Keratinocyte (primary cell): ENCODE results near the gene TOMM6. TPM values are rescaled to one million over a fixed set of nuclear protein-coding genes. Genes with fewer than 3 reads are reported as not detected.

Source experiments
- DNase-seq: peaks from one replicate; pipeline ENCODE4 v3.0.0-alpha.2; 2011; ENCODE audit warnings: low read depth, missing footprints, low spot score
- FAIRE-seq: peaks from 2 replicates; lab custom pipeline; 2011; peaks lifted over from hg19 to GRCh38; lab: Jason Lieb, UNC
- H2AFZ ChIP-seq: 2 replicates; pipeline ENCODE4 v1.6.0; 2012; ENCODE audit warnings: low read length, control low read depth, inconsistent platforms; ENCODE audit not compliant: control insufficient read depth
- H3K27ac ChIP-seq: 2 replicates; pipeline ENCODE4 v1.5.1; 2011; ENCODE audit warnings: low read length; ENCODE audit not compliant: control insufficient read depth, insufficient read depth
- H3K27me3 ChIP-seq: 3 replicates; pipeline ENCODE4 v1.6.0; 2011; ENCODE audit warnings: low read length; ENCODE audit not compliant: control insufficient read depth, insufficient read depth; ENCODE audit errors: extremely low read depth
- H3K36me3 ChIP-seq, 2 experiments: 2 replicates in 1 of 2; 3 replicates in 1 of 2; pipeline ENCODE4 v1.5.1; 2011; ENCODE audit warnings: low read length in 2 of 2, mild to moderate bottlenecking in 1 of 2; ENCODE audit not compliant: control insufficient read depth in 2 of 2, insufficient read depth in 2 of 2; ENCODE audit errors: extremely low read depth in 1 of 2
- H3K4me1 ChIP-seq: 3 replicates; pipeline ENCODE4 v1.5.1; 2011; ENCODE audit warnings: low read length; ENCODE audit not compliant: control insufficient read depth, insufficient read depth; ENCODE audit errors: extremely low read depth
- H3K4me2 ChIP-seq: 3 replicates; pipeline ENCODE4 v1.6.0; 2011; ENCODE audit warnings: low read depth, low read length; ENCODE audit not compliant: control insufficient read depth, insufficient read depth; ENCODE audit errors: extremely low read depth
- H3K4me3 ChIP-seq, 3 experiments: fragments of 200-600 bp in 1 of 3; sonication (generic) in 1 of 3; 2 replicates in 2 of 3; 3 replicates in 1 of 3; pipeline ENCODE4 v1.5.1; 2011 to 2016; ENCODE audit warnings: low read length in 3 of 3, mild to moderate bottlenecking in 3 of 3, control low read depth in 2 of 3, inconsistent platforms in 1 of 3, low read depth in 1 of 3, mixed read lengths in 1 of 3, mixed run types in 1 of 3, moderate library complexity in 1 of 3; ENCODE audit not compliant: control insufficient read depth in 2 of 3, insufficient read depth in 2 of 3; ENCODE audit errors: extremely low read depth in 1 of 3
- H3K79me2 ChIP-seq: 2 replicates; pipeline ENCODE4 v1.6.0; 2012; ENCODE audit warnings: low read length; ENCODE audit not compliant: control insufficient read depth, insufficient read depth
- H3K9ac ChIP-seq: 3 replicates; pipeline ENCODE4 v1.6.0; 2011; ENCODE audit warnings: low read length; ENCODE audit not compliant: control insufficient read depth, insufficient read depth; ENCODE audit errors: extremely low read depth
- H3K9me1 ChIP-seq: 3 replicates; pipeline ENCODE4 v1.6.0; 2011; ENCODE audit warnings: low read length; ENCODE audit not compliant: control insufficient read depth, insufficient read depth; ENCODE audit errors: extremely low read depth
- H3K9me3 ChIP-seq: 2 replicates; pipeline ENCODE4 v1.5.1; 2012; ENCODE audit warnings: low read depth, low read length; ENCODE audit not compliant: control insufficient read depth
- H4K20me1 ChIP-seq: 3 replicates; pipeline ENCODE4 v1.6.0; 2011; ENCODE audit warnings: low read length; ENCODE audit not compliant: control insufficient read depth, insufficient read depth; ENCODE audit errors: extremely low read depth
- CTCF ChIP-seq, 3 experiments: IDR thresholded peaks in 1 of 3; conservative IDR thresholded peaks in 1 of 3; optimal IDR thresholded peaks in 1 of 3; 2 replicates in 2 of 3; 3 replicates in 1 of 3; pipeline versions ENCODE3 to v1.5.1; 2011; ENCODE audit warnings: low read length in 3 of 3, mild to moderate bottlenecking in 3 of 3, moderate library complexity in 2 of 3, control low read depth in 1 of 3, inconsistent platforms in 1 of 3; ENCODE audit not compliant: insufficient read depth in 2 of 3; ENCODE audit errors: extremely low read depth in 1 of 3
- EZH2 ChIP-seq: IDR thresholded peaks from one replicate; pipeline ENCODE4 v1.6.1; 2012; ENCODE audit warnings: inconsistent platforms, mild to moderate bottlenecking, low read length, moderate library complexity
- dilution Hi-C: fragments of 300-500 bp; cut with MboI; formaldehyde crosslinking; loops from one replicate; pipeline ENCODE4 v1.7.0; 2020; ENCODE audit warnings: low sequenced_read_pairs; ENCODE audit not compliant: extremely low pct_ligation_motif_present
- polyA plus RNA-seq, 5 experiments: library from polyadenylated mRNA; depleted of rRNA in 3 of 5; stranded (reverse) in 3 of 5; stranded (forward) in 1 of 5; unstranded in 1 of 5; fragments of >200 nt; gene quantifications; 1 replicate in 1 of 5; 2 replicates in 3 of 5; 3 replicates in 1 of 5; pipeline versions ENCODE4 v1.2.1 to v1.2.3, GENCODE V29; 2011 to 2012; ENCODE audit warnings: missing spikeins in 2 of 5, low read depth in 1 of 5, low replicate concordance in 1 of 5

TOMM6 gene
- polyA plus RNA-seq, 1 donor (not counting 4 experiments of a cell fraction or from before 2014, with no cell fraction given) = 374 TPM

- FAIRE-seq (no peak), DNase-seq (no peak)
- TF ChIP-seq EZH2 (no peak), CTCF (optimal IDR thresholded peaks at IDR 0.05 in 1 of 3, IDR thresholded peaks at IDR 0.05 in 1 of 3, conservative IDR thresholded peaks at IDR 0.05 in 1 of 3; ENCODE audit: extremely low read depth in 1 of 3, insufficient read depth in 2 of 3, low read length in 3 of 3) (no peak)
- no peaks in the 10 kb centered on the region for H4K20me1 ChIP-seq
- H3K79me2 ChIP-seq = no peaks in the 10 kb centered on the region
- no peak overlapping the region for H3K4me3 ChIP-seq
- H2AFZ ChIP-seq = no peak overlapping the region
- no peaks in the 10 kb centered on the region for H3K4me1 ChIP-seq
- no peak overlapping the region for H3K27ac ChIP-seq
- no peaks in the 10 kb centered on the region for H3K9me3 ChIP-seq
- no peaks in the 10 kb centered on the region for H3K36me3 ChIP-seq
- dilution Hi-C loops = no loop called here
- no peaks in the 10 kb centered on the region for H3K9me1 ChIP-seq
- H3K27me3 ChIP-seq = no peaks in the 10 kb centered on the region
- H3K9ac ChIP-seq = no peak overlapping the region
- no peak overlapping the region for H3K4me2 ChIP-seq
Measured at GRCh38 chr6:41759106-41759904, 28.2 kb upstream of the TOMM6 start.

DNA sequence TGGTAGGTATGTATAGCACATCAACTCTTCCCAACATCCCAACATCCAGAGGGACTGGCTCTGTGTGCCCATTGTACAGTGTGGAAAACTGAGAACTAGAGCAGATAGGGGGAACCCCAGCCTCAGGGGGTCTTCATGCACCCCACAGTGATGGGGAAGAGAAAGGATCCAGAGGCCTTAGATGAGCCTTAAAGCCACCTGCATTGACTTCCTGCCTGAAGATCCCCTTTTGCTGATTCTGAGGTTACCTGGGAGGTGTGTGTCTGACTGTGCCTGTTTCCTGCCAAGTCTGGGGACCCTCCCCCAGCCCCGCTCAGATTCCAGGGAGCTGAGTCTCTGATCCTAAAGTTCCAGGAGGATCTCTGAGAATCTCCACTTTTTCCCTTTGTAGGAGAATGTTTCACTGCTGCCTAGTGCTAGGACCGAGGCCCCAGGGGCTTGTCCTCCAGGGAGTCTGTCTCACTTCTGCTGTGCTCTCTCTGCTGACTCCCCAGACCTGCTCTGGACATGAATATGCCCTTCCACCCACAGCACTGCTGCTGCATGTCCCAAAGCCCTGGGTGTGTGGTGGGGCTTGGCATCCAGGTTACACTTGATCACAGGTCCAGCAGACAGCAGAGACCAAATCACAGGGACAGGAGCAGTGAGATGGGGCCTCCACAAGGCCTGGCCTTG lies 27.5 kb upstream of the TOMM6 start:
- no peak for FAIRE-seq
- dilution Hi-C loops = no loop called here

More for the DNA sequence above, 27.5 kb upstream of the TOMM6 start:
- no peak for TF ChIP-seq CTCF (optimal IDR thresholded peaks at IDR 0.05 in 1 of 3, IDR thresholded peaks at IDR 0.05 in 1 of 3, conservative IDR thresholded peaks at IDR 0.05 in 1 of 3; ENCODE audit: extremely low read depth in 1 of 3, insufficient read depth in 2 of 3, low read length in 3 of 3)
- TF ChIP-seq EZH2 = no peak
- no peaks in the 10 kb centered on the region for H3K9me1 ChIP-seq
- no peak overlapping the region for H3K4me2 ChIP-seq
- no peak for DNase-seq
- no peaks in the 10 kb centered on the region for H3K79me2 ChIP-seq
- H3K27me3 ChIP-seq = no peaks in the 10 kb centered on the region
- H3K36me3 ChIP-seq = no peaks in the 10 kb centered on the region
- H3K4me1 ChIP-seq = no peaks in the 10 kb centered on the region
- no peak overlapping the region for H2AFZ ChIP-seq
- no peaks in the 10 kb centered on the region for H4K20me1 ChIP-seq
- no peak overlapping the region for H3K27ac ChIP-seq
- H3K9me3 ChIP-seq = no peaks in the 10 kb centered on the region
- H3K4me3 ChIP-seq = no peak overlapping the region
- no peak overlapping the region for H3K9ac ChIP-seq
